ENCODE data around the gene THRB. TPM values are rescaled to one million over a fixed set of nuclear protein-coding genes. Genes with fewer than 3 reads are reported as not detected.

THRB gene
- total RNA-seq, 1 donor from 2014 or later, result 22.8 TPM

DNA sequence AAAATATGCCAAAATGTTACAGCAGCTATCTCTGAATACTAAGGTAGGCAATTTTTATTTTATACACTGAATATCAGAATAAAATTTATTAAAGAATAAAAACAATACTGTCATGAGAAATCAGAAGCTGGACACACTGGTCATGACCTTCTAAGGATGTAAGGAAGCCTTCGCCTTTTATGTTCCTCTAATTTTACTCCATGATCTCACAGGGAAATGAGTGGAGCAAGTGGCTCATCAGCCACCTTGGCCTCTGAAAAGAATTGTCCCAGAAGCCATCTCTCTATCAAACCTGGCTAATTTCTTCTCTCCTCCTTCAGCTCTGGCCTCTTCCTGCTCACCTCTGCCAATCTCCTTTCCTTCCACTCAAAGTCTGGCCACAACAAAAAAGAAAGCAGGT is 48.6 kb downstream of the THRB start:
- Histone ChIP-seq H3K27me3 (no peaks in the 10 kb centered on the region), H3K27ac (no peak overlapping the region), H3K4me3 (no peak overlapping the region), H3K9me3 (no peaks in the 10 kb centered on the region), H3K36me3 (no peaks in the 10 kb centered on the region), H3K4me1 (no peaks in the 10 kb centered on the region)
- TF ChIP-seq POLR2AphosphoS5 (IDR thresholded peaks at IDR 0.05; ENCODE audit: insufficient read depth in 1 of 2, low read depth in 1 of 2) (no peak), POLR2A (IDR thresholded peaks at IDR 0.05) (no peak)
- TF ChIP-seq, protein P1, sequence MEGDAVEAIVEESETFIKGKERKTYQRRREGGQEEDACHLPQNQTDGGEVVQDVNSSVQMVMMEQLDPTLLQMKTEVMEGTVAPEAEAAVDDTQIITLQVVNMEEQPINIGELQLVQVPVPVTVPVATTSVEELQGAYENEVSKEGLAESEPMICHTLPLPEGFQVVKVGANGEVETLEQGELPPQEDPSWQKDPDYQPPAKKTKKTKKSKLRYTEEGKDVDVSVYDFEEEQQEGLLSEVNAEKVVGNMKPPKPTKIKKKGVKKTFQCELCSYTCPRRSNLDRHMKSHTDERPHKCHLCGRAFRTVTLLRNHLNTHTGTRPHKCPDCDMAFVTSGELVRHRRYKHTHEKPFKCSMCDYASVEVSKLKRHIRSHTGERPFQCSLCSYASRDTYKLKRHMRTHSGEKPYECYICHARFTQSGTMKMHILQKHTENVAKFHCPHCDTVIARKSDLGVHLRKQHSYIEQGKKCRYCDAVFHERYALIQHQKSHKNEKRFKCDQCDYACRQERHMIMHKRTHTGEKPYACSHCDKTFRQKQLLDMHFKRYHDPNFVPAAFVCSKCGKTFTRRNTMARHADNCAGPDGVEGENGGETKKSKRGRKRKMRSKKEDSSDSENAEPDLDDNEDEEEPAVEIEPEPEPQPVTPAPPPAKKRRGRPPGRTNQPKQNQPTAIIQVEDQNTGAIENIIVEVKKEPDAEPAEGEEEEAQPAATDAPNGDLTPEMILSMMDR (IDR thresholded peaks at IDR 0.05), result no peak
- DNase-seq (ENCODE audit: extremely low spot score in 2 of 2), result no peak
- intact Hi-C loops (cut with DNase I), result no loop called here

DNA sequence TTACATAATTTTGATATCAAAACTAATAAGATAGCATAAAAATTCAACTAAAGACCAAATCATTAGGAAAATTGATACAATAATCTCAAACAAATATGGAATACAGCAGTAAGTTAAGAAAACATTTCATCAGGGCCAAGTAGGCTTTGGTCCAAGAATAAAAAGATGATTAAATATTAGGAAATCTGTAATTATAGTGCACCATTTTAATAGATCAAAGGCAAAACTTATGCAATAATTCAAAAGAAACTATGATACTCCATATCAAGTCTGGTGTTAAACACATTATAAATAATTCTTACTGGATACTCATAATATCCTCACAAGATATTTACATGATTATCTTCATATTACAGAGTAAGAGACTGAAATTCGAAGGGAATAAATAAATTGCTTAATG is 51.2 kb downstream of the THRB start:
- H3K4me3 ChIP-seq, result no peak overlapping the region
- intact Hi-C loops (cut with DNase I), result no loop called here
- no peaks in the 10 kb centered on the region for H3K9me3 ChIP-seq
- H3K36me3 ChIP-seq, result no peaks in the 10 kb centered on the region
- TF ChIP-seq POLR2AphosphoS5 (IDR thresholded peaks at IDR 0.05; ENCODE audit: insufficient read depth in 1 of 2, low read depth in 1 of 2), result no peak
- no peak for TF ChIP-seq POLR2A (IDR thresholded peaks at IDR 0.05)
- TF ChIP-seq, protein P1 (IDR thresholded peaks at IDR 0.05), result no peak
- no peak for DNase-seq (ENCODE audit: extremely low spot score in 2 of 2)
- no peaks in the 10 kb centered on the region for H3K4me1 ChIP-seq
- no peak overlapping the region for H3K27ac ChIP-seq
- H3K27me3 ChIP-seq, result no peaks in the 10 kb centered on the region

DNA sequence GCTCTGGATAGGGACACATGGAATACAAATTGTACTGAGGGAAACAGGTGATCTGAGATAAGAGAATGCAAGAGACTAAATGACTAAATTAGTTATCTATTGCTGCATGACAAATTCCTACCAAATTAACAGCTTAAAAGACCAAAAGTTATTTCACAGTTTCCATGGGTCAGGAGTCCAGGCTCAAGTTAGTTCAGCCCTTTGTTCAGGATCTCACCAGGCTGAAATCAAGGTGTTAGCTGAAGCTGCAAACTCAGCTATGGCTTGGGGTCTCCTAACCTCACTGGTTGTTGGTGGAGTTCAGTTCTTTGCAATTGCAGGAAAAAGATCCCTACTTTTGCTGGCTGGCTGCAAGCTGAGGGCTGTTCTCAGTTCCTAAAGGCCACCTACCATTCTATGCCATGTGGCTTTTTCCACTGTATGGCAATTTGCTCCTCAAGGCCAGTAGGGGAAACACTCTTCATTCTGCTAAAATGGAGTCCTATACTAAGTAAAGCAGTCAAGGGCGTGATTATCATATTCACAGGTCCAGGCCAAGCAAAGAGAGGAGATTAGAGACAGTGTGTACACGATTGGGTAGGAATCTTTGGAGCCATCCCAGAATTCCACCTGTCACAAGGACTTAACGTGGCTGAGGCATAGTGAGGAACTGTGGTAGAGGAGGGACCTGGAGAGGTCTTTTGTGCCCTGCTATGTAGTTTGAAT is 53.7 kb downstream of the THRB start:
- Histone ChIP-seq H3K27me3 (no peaks in the 10 kb centered on the region), H3K9me3 (no peaks in the 10 kb centered on the region), H3K27ac (no peak overlapping the region), H3K4me1 (no peaks in the 10 kb centered on the region), H3K4me3 (no peak overlapping the region), H3K36me3 (no peaks in the 10 kb centered on the region)
- TF ChIP-seq POLR2AphosphoS5 (IDR thresholded peaks at IDR 0.05; ENCODE audit: insufficient read depth in 1 of 2, low read depth in 1 of 2) (no peak), POLR2A (IDR thresholded peaks at IDR 0.05) (no peak)
- TF ChIP-seq, protein P1 (IDR thresholded peaks at IDR 0.05), result no peak
- intact Hi-C loops (cut with DNase I), result no loop called here
- DNase-seq (ENCODE audit: extremely low spot score in 2 of 2), result no peak

DNA sequence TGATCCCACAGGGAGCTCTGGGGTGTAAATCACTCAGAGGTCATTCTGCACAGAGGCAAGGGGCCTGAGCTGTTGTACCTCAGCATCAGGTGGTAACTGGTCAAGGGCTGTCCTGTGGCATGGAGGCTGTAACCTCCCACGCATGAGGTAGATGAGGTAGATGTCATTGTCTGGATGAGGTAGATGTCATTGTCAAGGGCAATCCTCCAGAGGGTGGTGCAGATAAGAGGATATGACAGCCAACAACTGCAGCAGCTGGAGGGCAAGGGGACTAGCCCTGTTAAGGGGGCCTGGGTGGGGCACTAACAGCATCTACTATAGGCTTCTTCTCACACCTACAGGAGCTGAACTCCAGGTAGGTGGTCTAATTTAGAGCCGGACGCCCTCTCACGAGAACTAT is 55.6 kb downstream of the THRB start:
- no peaks in the 10 kb centered on the region for H3K9me3 ChIP-seq
- H3K27me3 ChIP-seq, result no peaks in the 10 kb centered on the region
- no peaks in the 10 kb centered on the region for H3K4me1 ChIP-seq
- intact Hi-C loops (cut with DNase I), result no loop called here
- H3K36me3 ChIP-seq, result no peaks in the 10 kb centered on the region
- TF ChIP-seq POLR2A (IDR thresholded peaks at IDR 0.05) (no peak), POLR2AphosphoS5 (IDR thresholded peaks at IDR 0.05; ENCODE audit: insufficient read depth in 1 of 2, low read depth in 1 of 2) (no peak)
- TF ChIP-seq, protein P1 (IDR thresholded peaks at IDR 0.05), result no peak
- no peak overlapping the region for H3K27ac ChIP-seq
- DNase-seq (ENCODE audit: extremely low spot score in 2 of 2), result no peak
- H3K4me3 ChIP-seq, result no peak overlapping the region

DNA sequence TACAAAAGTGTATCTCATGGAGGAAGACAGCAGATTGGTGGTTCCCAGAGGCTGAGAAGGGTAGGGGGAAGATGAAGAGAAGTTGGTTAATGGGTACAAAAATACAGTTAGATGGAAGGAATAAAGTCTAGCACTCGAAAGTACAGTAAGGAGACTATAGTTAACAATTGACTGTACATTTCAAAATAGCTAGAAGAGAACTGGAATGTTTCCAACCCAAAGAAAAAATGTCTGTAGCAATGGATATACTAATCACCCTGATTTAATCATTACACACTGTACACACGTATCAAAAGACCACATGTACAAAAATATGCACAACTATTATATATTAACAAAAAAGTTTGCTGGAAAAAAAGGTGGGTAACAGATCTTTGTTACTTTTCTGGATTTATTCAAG is 57.3 kb downstream of the THRB start:
- Histone ChIP-seq H3K27me3 (no peaks in the 10 kb centered on the region), H3K9me3 (no peaks in the 10 kb centered on the region), H3K36me3 (no peaks in the 10 kb centered on the region), H3K4me3 (no peak overlapping the region), H3K4me1 (no peaks in the 10 kb centered on the region), H3K27ac (no peak overlapping the region)
- TF ChIP-seq POLR2A (IDR thresholded peaks at IDR 0.05) (no peak), POLR2AphosphoS5 (IDR thresholded peaks at IDR 0.05; ENCODE audit: insufficient read depth in 1 of 2, low read depth in 1 of 2) (no peak)
- TF ChIP-seq, protein P1 (IDR thresholded peaks at IDR 0.05), result no peak
- intact Hi-C loops (cut with DNase I), result no loop called here
- no peak for DNase-seq (ENCODE audit: extremely low spot score in 2 of 2)

Data from vagina (tissue), 2 donors.